GM12864 (cell line): ENCODE data around the gene PRRX1.

Experiments used
- DNase-seq: peaks from one replicate; pipeline ENCODE4 v3.0.0-alpha.2; 2011; ENCODE audit warnings: low read depth
- H3K4me3 ChIP-seq: 2 replicates; pipeline ENCODE4 v1.5.1; 2011; ENCODE audit warnings: mild to moderate bottlenecking, low read depth, low read length, control low read depth
- TF ChIP-seq, protein P1 (sequence below): IDR thresholded peaks from 2 replicates; pipeline ENCODE4 v1.5.1; 2011; ENCODE audit warnings: low read depth, mild to moderate bottlenecking, moderate library complexity, low read length, control low read depth, inconsistent platforms; ENCODE audit errors: missing control alignments

The PRRX1 gene

DNA sequence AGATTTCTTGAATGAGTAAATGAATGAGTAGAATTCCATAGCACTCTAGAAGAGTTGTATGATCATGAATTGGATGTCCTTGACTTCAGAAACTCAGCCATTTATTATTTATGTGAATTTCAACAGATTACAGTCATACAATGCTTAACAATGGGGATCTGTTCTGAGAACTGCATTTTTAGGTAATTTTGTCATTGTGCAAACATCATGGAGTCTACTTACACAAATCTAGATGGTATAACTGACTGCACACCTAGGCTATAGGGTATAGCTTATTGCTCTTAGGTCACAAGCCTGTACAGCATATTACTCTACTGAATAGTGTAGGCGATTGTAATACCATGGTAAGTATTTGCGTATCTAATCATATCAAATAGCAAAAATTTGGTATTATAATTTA lies 59.6 kb downstream of the PRRX1 start:
- DNase-seq = no peak
- no peak overlapping the region for H3K4me3 ChIP-seq
- TF ChIP-seq, protein P1, sequence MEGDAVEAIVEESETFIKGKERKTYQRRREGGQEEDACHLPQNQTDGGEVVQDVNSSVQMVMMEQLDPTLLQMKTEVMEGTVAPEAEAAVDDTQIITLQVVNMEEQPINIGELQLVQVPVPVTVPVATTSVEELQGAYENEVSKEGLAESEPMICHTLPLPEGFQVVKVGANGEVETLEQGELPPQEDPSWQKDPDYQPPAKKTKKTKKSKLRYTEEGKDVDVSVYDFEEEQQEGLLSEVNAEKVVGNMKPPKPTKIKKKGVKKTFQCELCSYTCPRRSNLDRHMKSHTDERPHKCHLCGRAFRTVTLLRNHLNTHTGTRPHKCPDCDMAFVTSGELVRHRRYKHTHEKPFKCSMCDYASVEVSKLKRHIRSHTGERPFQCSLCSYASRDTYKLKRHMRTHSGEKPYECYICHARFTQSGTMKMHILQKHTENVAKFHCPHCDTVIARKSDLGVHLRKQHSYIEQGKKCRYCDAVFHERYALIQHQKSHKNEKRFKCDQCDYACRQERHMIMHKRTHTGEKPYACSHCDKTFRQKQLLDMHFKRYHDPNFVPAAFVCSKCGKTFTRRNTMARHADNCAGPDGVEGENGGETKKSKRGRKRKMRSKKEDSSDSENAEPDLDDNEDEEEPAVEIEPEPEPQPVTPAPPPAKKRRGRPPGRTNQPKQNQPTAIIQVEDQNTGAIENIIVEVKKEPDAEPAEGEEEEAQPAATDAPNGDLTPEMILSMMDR = no peak

DNA sequence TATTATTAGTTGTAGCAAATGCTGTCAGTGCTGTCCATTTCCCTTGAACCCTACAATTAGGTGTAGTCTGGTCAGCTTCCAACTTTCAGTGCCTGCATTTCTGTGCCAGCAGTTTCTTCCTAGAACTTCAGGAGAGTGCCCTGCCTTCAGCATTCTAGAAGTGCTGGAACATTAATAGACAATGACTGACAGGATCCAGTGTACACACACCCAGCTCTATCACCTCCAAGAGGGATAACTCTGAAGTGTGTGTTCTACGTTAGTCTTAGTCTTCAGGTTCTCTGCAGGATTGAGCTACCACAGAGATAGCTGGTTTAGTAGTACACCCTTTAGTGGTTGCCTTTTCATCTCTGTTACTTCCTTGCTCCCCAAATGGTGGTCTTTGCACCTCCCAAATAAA lies 61.4 kb downstream of the PRRX1 start:
- no peak for DNase-seq
- TF ChIP-seq, protein P1 = no peak
- H3K4me3 ChIP-seq = no peak overlapping the region

DNA sequence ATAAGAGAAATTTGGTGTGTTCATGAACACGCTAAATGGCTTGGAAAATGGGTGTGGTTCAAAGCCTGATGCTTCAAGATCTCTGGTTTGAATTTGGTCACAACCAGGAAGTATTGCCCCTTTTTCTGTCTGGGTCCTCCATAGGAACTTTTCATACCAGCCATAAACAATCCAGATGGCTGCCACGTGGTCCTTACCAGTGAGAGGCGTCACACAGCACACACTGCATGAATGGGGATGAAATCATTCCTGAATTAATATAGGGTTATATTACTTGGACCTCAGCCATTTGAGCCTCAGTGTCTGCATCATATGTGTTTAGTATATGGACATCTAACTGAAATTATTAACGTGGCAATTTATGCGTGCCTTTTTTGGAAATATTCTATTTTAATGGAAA lies 64.0 kb downstream of the PRRX1 start:
- no peak overlapping the region for H3K4me3 ChIP-seq
- TF ChIP-seq, protein P1 = no peak
- no peak for DNase-seq

DNA sequence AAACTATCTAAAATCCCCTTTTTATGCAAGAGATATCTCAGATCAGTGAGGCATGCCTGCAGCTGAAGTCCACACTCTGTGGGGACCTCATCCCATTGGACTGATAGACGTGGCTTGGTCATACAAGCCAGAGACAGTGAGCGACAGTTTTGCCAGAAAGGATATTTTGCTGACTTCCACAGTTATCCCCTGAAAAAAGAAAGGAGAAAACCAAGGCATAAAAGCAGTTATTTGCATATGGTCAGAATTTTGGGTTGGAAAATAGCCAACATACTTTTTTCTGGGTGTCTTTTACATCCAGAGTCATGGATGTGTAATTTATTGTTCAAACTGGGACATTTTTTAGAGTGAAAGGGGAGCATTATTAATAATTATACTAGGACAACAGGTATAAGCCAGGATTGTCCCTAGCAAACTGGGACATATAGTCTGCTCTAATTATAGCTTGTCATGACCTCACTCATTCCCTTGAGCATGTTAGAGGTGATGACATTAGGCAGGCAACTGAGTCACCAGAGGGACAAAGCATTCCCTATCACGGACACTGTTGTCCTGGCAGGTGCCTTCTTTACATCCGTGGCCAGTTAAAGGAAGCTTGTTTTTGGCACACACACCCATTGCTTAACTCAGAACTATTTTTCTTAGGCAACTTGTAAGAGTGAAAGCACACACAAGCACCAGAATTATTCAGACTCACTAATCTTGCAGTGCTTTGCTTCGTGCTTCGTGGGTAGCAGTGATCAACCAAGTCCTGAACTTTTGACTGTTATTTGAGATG lies 65.5 kb downstream of the PRRX1 start:
- H3K4me3 ChIP-seq = no peak overlapping the region
- TF ChIP-seq, protein P1 = no peak
- DNase-seq = no peak

DNA sequence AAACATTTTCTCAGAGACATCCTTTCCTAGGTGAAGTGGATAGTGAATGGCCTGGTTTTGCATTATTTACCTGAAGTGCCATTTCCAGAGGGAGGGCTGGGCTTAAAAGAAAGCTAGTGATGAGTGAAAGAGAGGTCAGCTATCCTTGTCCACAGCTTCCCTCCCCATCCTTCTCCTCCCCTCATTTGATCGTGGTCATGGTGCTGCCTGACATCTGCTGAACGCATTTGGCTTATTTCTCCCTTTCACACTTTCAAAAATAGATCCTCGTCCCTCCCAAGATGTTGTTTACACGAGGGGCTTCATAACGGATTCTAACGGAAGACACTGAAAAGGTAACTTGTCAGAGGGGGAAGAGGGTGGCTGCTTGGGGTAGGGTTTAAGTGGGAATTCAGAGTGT lies 66.1 kb downstream of the PRRX1 start:
- DNase-seq = no peak
- TF ChIP-seq, protein P1 = no peak
- H3K4me3 ChIP-seq = no peak overlapping the region

DNA sequence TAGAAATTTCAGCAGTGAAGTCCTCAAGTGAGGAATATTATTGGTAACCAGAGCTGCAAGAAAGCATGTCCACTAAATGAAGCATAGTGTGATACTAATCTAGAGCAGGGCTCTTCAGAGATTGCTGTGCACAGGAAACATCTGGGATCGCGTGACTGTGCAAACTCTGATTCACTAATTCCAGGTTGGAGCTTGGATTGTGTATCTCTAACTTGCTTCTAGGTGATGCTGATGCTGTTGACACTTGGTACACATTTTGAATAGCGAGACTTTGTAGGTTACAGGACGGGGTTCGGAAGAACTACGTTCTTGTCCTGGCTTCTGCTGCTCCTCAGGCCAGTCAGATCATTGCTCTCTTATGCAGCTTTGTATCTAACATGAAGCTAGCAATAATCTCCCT lies 66.5 kb downstream of the PRRX1 start:
- no peak overlapping the region for H3K4me3 ChIP-seq
- TF ChIP-seq, protein P1 = no peak
- DNase-seq = no peak
